Endodermal cell (in vitro differentiated cells): ENCODE data around the gene SRSF2. TPM values are rescaled to one million over a fixed set of nuclear protein-coding genes. Genes with fewer than 3 reads are reported as not detected.

Experiments used
- DNase-seq: peaks from one replicate; pipeline ENCODE4 v3.0.0-alpha.2; 2017
- H3K27ac ChIP-seq: 2 replicates; pipeline ENCODE4 v1.5.1; 2013; ENCODE audit warnings: mild to moderate bottlenecking, low read depth, low read length, moderate library complexity
- H3K27me3 ChIP-seq: 2 replicates; pipeline ENCODE4 v1.6.1; 2013; ENCODE audit warnings: mild to moderate bottlenecking, low read length, moderate library complexity; ENCODE audit not compliant: insufficient read depth, control insufficient read depth, poor library complexity, severe bottlenecking
- H3K36me3 ChIP-seq: 2 replicates; pipeline ENCODE4 v1.7.0; 2013; ENCODE audit warnings: mild to moderate bottlenecking, low read length, moderate library complexity; ENCODE audit not compliant: control insufficient read depth, insufficient read depth
- H3K4me1 ChIP-seq: one replicate; pipeline ENCODE4 v1.7.0; 2013; ENCODE audit warnings: low read length; ENCODE audit not compliant: control insufficient read depth, insufficient read depth
- H3K4me3 ChIP-seq: 2 replicates; pipeline ENCODE4 v1.5.1; 2013; ENCODE audit warnings: mild to moderate bottlenecking, low read length, moderate library complexity
- H3K9ac ChIP-seq: 2 replicates; pipeline ENCODE4 v1.6.1; 2013; ENCODE audit warnings: mild to moderate bottlenecking, low read length, moderate library complexity; ENCODE audit not compliant: poor library complexity, severe bottlenecking; ENCODE audit errors: extremely low read depth
- H3K9me3 ChIP-seq: 2 replicates; pipeline ENCODE4 v1.6.1; 2013; ENCODE audit warnings: mild to moderate bottlenecking, low read length, moderate library complexity; ENCODE audit not compliant: control insufficient read depth
- H3K27ac Mint-ChIP-seq: 2 replicates; pipeline ENCODE4 v1.8.0; 2020; ENCODE audit warnings: mixed read lengths
- H3K27me3 Mint-ChIP-seq: 2 replicates; pipeline ENCODE4 v1.8.0; 2021; ENCODE audit warnings: mild to moderate bottlenecking, mixed read lengths; ENCODE audit not compliant: insufficient read depth
- H3K36me3 Mint-ChIP-seq: 2 replicates; pipeline ENCODE4 v1.8.0; 2020; ENCODE audit warnings: low read depth, mixed read lengths
- H3K4me1 Mint-ChIP-seq: 2 replicates; pipeline ENCODE4 v1.8.0; 2020; ENCODE audit warnings: mixed read lengths
- H3K4me3 Mint-ChIP-seq: 2 replicates; pipeline ENCODE4 v1.8.0; 2020; ENCODE audit warnings: mild to moderate bottlenecking, moderate library complexity, mixed read lengths
- H3K9me3 Mint-ChIP-seq: 2 replicates; pipeline ENCODE4 v1.8.0; 2020; ENCODE audit warnings: mild to moderate bottlenecking, mixed read lengths
- WGBS, 2 experiments: methylation state at CpG; one replicate each; pipeline versions ENCODE4 v1.1.5 to v1.1.7; 2013; ENCODE audit warnings: missing lambda C conversion rate in 2 of 2, mixed read lengths in 1 of 2; ENCODE audit not compliant: insufficient coverage in 1 of 2, insufficient read length in 1 of 2; 5-methylcytosine and 5-hydroxymethylcytosine counted together
- total RNA-seq, 2 donors: library from RNA; stranded (reverse); fragmentation: NEBNext Ultra II Directional in 1 of 2; extraction: Animal tissue kit (Norgen Biotek cat#: 25700) in 1 of 2; gene quantifications; 2 replicates in 1 of 2; 3 replicates in 1 of 2; pipeline ENCODE4 v1.2.1, GENCODE V29; 2021
- TF ChIP-seq, protein P1 (sequence below): fragments of 200-600 bp; sonication (generic); conservative IDR thresholded peaks from 2 replicates; pipeline ENCODE4 v1.5.0; 2021; ENCODE audit warnings: antibody characterized with exemption, mild to moderate bottlenecking

Gene SRSF2
- total RNA-seq, 2 donors from 2014 or later = 255 to 307 TPM

DNA sequence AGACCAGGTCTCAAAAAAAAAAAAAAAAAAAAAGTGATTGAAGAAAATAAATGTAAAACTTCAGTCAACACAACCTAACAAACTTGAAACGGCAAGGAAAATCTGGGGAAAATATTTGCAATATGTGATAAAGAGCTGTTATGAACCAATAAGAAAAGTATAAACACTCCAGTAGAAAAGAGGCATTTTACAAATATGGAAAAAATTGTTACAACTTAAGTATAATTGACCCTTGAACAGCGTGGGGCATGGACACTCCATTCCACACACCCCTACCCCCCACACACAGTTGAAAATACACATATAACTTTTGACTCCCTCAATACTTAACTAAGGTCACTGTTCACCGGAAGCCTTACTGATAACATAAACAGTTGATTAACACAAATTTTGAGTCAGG, 21.4 kb upstream of the SRSF2 start:
- no peak overlapping the region for H3K4me3 ChIP-seq
- no peak for DNase-seq
- 93 to 98% methylated on average over 2 of the region's 3 CpGs for WGBS, 2 experiments

DNA sequence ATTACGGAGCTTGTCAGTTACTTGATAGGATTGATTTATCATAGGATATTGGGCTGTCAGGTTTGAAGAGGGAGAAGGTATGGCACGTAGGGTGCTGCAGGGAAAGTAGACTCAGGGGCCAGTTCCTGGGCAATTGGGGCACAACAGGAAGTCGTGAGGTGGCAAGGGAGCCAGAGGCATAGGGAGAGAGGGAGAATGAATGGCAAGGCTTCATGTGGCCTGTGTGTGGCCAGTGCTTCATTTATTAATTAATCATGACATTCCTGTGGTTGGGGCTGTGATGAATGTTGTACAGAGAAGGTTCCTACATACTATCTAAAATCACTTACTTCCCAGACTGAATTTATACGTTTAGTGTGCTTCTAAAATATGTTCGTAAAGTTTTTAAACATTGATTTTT, 20.1 kb upstream of the SRSF2 start:
- no peak overlapping the region for H3K4me3 Mint-ChIP-seq
- peaks cover 58% of the 10 kb centered on the region for H3K36me3 Mint-ChIP-seq
- no peak overlapping the region for H3K27ac Mint-ChIP-seq
- Histone ChIP-seq H3K27me3 (no peaks in the 10 kb centered on the region), H3K4me3 (no peak overlapping the region), H3K9ac (no peak overlapping the region), H3K36me3 (peaks cover 46% of the 10 kb centered on the region), H3K9me3 (peaks cover 21% of the 10 kb centered on the region), H3K27ac (no peak overlapping the region), H3K4me1 (no peaks in the 10 kb centered on the region)
- H3K4me1 Mint-ChIP-seq = no peaks in the 10 kb centered on the region
- no peaks in the 10 kb centered on the region for H3K27me3 Mint-ChIP-seq
- TF ChIP-seq, protein P1, sequence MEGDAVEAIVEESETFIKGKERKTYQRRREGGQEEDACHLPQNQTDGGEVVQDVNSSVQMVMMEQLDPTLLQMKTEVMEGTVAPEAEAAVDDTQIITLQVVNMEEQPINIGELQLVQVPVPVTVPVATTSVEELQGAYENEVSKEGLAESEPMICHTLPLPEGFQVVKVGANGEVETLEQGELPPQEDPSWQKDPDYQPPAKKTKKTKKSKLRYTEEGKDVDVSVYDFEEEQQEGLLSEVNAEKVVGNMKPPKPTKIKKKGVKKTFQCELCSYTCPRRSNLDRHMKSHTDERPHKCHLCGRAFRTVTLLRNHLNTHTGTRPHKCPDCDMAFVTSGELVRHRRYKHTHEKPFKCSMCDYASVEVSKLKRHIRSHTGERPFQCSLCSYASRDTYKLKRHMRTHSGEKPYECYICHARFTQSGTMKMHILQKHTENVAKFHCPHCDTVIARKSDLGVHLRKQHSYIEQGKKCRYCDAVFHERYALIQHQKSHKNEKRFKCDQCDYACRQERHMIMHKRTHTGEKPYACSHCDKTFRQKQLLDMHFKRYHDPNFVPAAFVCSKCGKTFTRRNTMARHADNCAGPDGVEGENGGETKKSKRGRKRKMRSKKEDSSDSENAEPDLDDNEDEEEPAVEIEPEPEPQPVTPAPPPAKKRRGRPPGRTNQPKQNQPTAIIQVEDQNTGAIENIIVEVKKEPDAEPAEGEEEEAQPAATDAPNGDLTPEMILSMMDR = no peak
- 96 to 100% methylated on average over 4 to 5 of the region's 5 CpGs for WGBS, 2 experiments
- DNase-seq = no peak
- H3K9me3 Mint-ChIP-seq = peaks cover 29% of the 10 kb centered on the region

More for the DNA sequence above, 21.4 kb upstream of the SRSF2 start:
- peaks cover 37% of the 10 kb centered on the region for H3K9me3 Mint-ChIP-seq
- Histone ChIP-seq H3K4me1 (no peaks in the 10 kb centered on the region), H3K27ac (no peak overlapping the region), H3K36me3 (peaks cover 37% of the 10 kb centered on the region), H3K9me3 (peaks cover 21% of the 10 kb centered on the region), H3K9ac (no peak overlapping the region), H3K27me3 (no peaks in the 10 kb centered on the region)
- peaks cover 48% of the 10 kb centered on the region for H3K36me3 Mint-ChIP-seq
- TF ChIP-seq, protein P1 = no peak
- H3K27ac Mint-ChIP-seq = no peak overlapping the region
- H3K4me3 Mint-ChIP-seq = no peak overlapping the region
- H3K27me3 Mint-ChIP-seq = no peaks in the 10 kb centered on the region
- peaks cover 4% of the 10 kb centered on the region for H3K4me1 Mint-ChIP-seq

DNA sequence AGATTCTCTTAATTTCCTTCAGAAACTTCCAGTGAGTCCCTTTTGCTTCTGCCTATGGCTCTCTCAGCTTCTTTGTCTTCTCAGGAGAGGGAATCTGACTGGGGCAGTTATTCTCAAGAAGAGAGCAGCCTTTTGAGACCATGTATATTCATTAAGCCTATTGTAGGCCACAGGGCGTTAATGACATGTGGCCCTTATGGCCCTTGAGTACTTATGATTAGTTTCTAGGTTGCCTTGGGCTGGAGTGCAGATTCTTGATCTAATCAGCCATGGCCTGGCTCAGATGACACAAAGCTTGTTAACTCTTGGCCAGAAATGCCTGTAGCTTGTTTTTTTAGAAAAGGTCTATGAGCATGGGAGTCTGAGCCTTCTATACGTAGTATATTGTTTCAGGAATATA, 18.2 kb upstream of the SRSF2 start:
- no peaks in the 10 kb centered on the region for H3K4me1 Mint-ChIP-seq
- no peak overlapping the region for H3K27ac ChIP-seq
- H3K9me3 ChIP-seq = peaks cover 7% of the 10 kb centered on the region
- TF ChIP-seq, protein P1 = no peak
- H3K4me1 ChIP-seq = no peaks in the 10 kb centered on the region
- H3K9ac ChIP-seq = no peak overlapping the region
- no peak for DNase-seq
- no peaks in the 10 kb centered on the region for H3K27me3 Mint-ChIP-seq
- no peaks in the 10 kb centered on the region for H3K27me3 ChIP-seq
- H3K9me3 Mint-ChIP-seq = peaks cover 10% of the 10 kb centered on the region
- H3K4me3 Mint-ChIP-seq = no peak overlapping the region
- no peak overlapping the region for H3K4me3 ChIP-seq
- no peak overlapping the region for H3K27ac Mint-ChIP-seq
- WGBS, 2 experiments = 97 to 100% methylated on average over 1 of the region's 2 CpGs
- H3K36me3 ChIP-seq = peaks cover 45% of the 10 kb centered on the region
- H3K36me3 Mint-ChIP-seq = peaks cover 45% of the 10 kb centered on the region
